ENCODE data around the gene TMEM236.
"Not testable (repeated sequence)": the region's sequence is repeated elsewhere in the genome, so short reads cannot be mapped to it uniquely, and the experiment has no call there.

Gene TMEM236

GRCh38 chr10:17751781-17752445, at the start of gene TMEM236:
TMEM236 (plus strand) TSS chr10:17752201; CDS start chr10:17752296, 95 bp downstream.
- DNase-seq (ENCODE audit: low read depth): no peak

- DNase-seq (ENCODE audit: low read depth): no peak
Observed at GRCh38 chr10:17703706-17704105, 48.3 kb upstream of the TMEM236 start.

- DNase-seq (ENCODE audit: low read depth): no peak
Observed at GRCh38 chr10:17708821-17709220, 43.2 kb upstream of the TMEM236 start.

GRCh38 chr10:17709492-17709891, 42.5 kb upstream of the TMEM236 start:
- no peak for DNase-seq (ENCODE audit: low read depth)

- DNase-seq (ENCODE audit: low read depth): no peak
Observed at GRCh38 chr10:17710181-17710580, 41.8 kb upstream of the TMEM236 start.

GRCh38 chr10:17712053-17712452, 39.9 kb upstream of the TMEM236 start:
- DNase-seq (ENCODE audit: low read depth): no peak

GRCh38 chr10:17712717-17713471, 39.1 kb upstream of the TMEM236 start:
- DNase-seq (ENCODE audit: low read depth): no peak

GRCh38 chr10:17713758-17714157, 38.2 kb upstream of the TMEM236 start:
- no peak for DNase-seq (ENCODE audit: low read depth)

GRCh38 chr10:17716161-17716560, 35.8 kb upstream of the TMEM236 start:
- DNase-seq (ENCODE audit: low read depth): no peak

GRCh38 chr10:17722317-17723014, 29.5 kb upstream of the TMEM236 start:
- DNase-seq (ENCODE audit: low read depth): not testable (repeated sequence)

GRCh38 chr10:17725703-17726102, 26.3 kb upstream of the TMEM236 start:
- no peak for DNase-seq (ENCODE audit: low read depth)

GRCh38 chr10:17729630-17730029, 22.4 kb upstream of the TMEM236 start:
- DNase-seq (ENCODE audit: low read depth): no peak

- no peak for DNase-seq (ENCODE audit: low read depth)
Observed at GRCh38 chr10:17730667-17731066, 21.3 kb upstream of the TMEM236 start.

- no peak for DNase-seq (ENCODE audit: low read depth)
Observed at GRCh38 chr10:17731331-17732020, 20.5 kb upstream of the TMEM236 start.

- no peak for DNase-seq (ENCODE audit: low read depth)
Observed at GRCh38 chr10:17733620-17734019, 18.4 kb upstream of the TMEM236 start.

GRCh38 chr10:17734432-17735080, 17.4 kb upstream of the TMEM236 start:
- no peak for DNase-seq (ENCODE audit: low read depth)

GRCh38 chr10:17735166-17735941, 16.6 kb upstream of the TMEM236 start:
- no peak for DNase-seq (ENCODE audit: low read depth)

GRCh38 chr10:17736223-17736622, 15.8 kb upstream of the TMEM236 start:
- no peak for DNase-seq (ENCODE audit: low read depth)

GRCh38 chr10:17737027-17737965, 14.7 kb upstream of the TMEM236 start:
- no peak for DNase-seq (ENCODE audit: low read depth)

- no peak for DNase-seq (ENCODE audit: low read depth)
Observed at GRCh38 chr10:17740668-17741067, 11.3 kb upstream of the TMEM236 start.

Data from stimulated activated CD8-positive, alpha-beta memory T cell treated with anti-CD3 and anti-CD28 coated beads, Interleukin-15, amount 100 ng/mL, for 24 hours (primary cell).